Measurements from ENCODE around the gene DHDH. TPM values are rescaled to one million over a fixed set of nuclear protein-coding genes. Genes with fewer than 3 reads are reported as not detected.

The DHDH gene
- polyA plus RNA-seq, 3 donors = 0.38 TPM; not detected in 2

GRCh38 chr19:48970923-48971395 is 37.5 kb downstream of the DHDH start:
- no peaks in the 10 kb centered on the region for H3K27me3 ChIP-seq (ENCODE audit: control insufficient read depth in 2 of 2, insufficient read depth in 2 of 2, low read length in 2 of 2)
- peak overlapping the region in 2 of 7 donors; percentile 24 to 71 for H3K27ac Mint-ChIP-seq
- intact Hi-C loops (cut with micrococcal nuclease) = loop anchor here (5.0 kb wide), 3 partner anchors 74 to 184 kb away; partner anchors contain the start of gene TULP2 (in 1 of the 2)
- no peaks in the 10 kb centered on the region for H3K9me3 ChIP-seq (replicated peaks in 1 of 2; ENCODE audit: control insufficient read depth in 1 of 2, insufficient read depth in 1 of 2, low read length in 2 of 2)
- TF ChIP-seq CTCF (IDR thresholded peaks at IDR 0.05) = peak; percentile 94
- H3K4me1 Mint-ChIP-seq = peaks cover 38% of the 10 kb centered on the region
- H3K4me3 Mint-ChIP-seq = no peak overlapping the region
- peaks cover 36 to 45% of the 10 kb centered on the region in 2 donors for H3K4me1 ChIP-seq (ENCODE audit: control insufficient read depth in 1 of 2, insufficient read depth in 2 of 2, low read length in 2 of 2)
- no peak overlapping the region for H3K9ac ChIP-seq (ENCODE audit: insufficient read depth, low read length, poor library complexity, severe bottlenecking)
- peaks cover 26% of the 10 kb centered on the region for H4K20me1 ChIP-seq (ENCODE audit: insufficient read depth, low read length)
- no peak overlapping the region for H3K4me2 ChIP-seq (replicated peaks; ENCODE audit: extremely low read depth, low read length, poor library complexity, severe bottlenecking)
- 2% methylated on average over 12 of the region's 19 CpGs for WGBS (ENCODE audit: insufficient coverage)
- no peak overlapping the region for H3K4me3 ChIP-seq (replicated peaks in 1 of 3; ENCODE audit: low read depth in 2 of 3, low read length in 3 of 3)
- peaks cover 0 to 11% (median 0%) of the 10 kb centered on the region in 3 donors for H3K27me3 Mint-ChIP-seq (ENCODE audit: low read depth in 3 of 3)
- peaks cover 18% of the 10 kb centered on the region for H3K79me2 ChIP-seq (ENCODE audit: insufficient read depth, low read length)
- no peak overlapping the region for H2AFZ ChIP-seq (ENCODE audit: insufficient read depth, low read depth, low read length, poor library complexity, severe bottlenecking)
- H3K27ac ChIP-seq (ENCODE audit: low read depth in 1 of 2, low read length in 2 of 2) = no peak overlapping the region
- H3K36me3 Mint-ChIP-seq = peaks cover 37 to 66% of the 10 kb centered on the region in 2 donors
- H3K9me3 Mint-ChIP-seq = peaks cover 0 to 3% (median 0%) of the 10 kb centered on the region in 7 donors
- peaks cover 39 to 63% of the 10 kb centered on the region in 2 donors for H3K36me3 ChIP-seq (replicated peaks in 1 of 2; ENCODE audit: control insufficient read depth in 1 of 2, insufficient read depth in 2 of 2, low read length in 2 of 2)
- DNase-seq = peak; percentile 76 to 88 (median 87)

DNA sequence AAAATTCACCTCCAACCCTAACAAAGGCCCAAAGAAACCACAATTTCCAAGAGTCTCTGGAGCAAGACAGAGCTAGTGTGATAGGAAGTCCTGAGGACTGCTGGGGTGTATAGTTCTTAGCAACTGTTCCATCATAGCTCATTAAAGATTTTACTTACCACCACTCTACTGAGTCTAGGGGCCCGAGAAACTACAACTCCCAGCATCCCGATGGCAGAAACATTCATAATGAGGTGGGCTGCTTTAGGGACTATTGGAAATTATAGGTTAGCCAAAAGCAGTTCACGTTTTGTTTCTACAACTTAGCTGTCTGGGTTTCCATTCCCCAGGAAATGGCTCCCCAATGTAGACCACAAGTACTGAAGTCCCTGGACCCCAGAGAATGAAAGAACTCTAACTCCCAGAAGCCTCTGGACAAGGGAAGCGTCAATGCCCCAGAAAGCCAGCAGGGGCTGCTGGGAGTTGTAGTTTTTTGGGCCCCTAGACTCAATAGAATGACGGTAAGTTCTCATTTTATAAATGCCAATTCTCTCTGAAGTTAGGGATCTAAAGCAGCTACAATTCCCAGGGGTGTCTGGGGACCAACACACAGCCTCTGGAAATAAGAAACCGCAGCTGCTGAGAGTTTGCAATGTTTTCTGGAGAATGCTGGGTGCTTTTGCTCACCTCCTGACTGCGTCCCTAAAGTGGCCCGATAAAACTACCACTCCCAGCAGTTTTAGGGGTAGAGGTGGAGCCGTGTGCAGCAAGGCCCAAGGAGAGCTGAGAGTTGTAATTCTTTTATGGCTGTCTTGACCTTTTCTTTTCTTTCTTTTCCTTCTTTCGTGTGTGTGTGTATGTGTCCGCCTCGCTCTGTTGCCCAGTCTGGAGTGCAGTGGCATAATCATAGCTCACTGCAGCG is 42.7 kb downstream of the DHDH start:
- peaks cover 0 to under 1% of the 10 kb centered on the region in 2 donors for H3K4me1 ChIP-seq (ENCODE audit: control insufficient read depth in 1 of 2, insufficient read depth in 2 of 2, low read length in 2 of 2)
- WGBS (ENCODE audit: insufficient coverage) = 96% methylated on average over 2 of the region's 13 CpGs
- peaks cover 40 to 67% of the 10 kb centered on the region in 2 donors for H3K36me3 ChIP-seq (replicated peaks in 1 of 2; ENCODE audit: control insufficient read depth in 1 of 2, insufficient read depth in 2 of 2, low read length in 2 of 2)
- H3K9ac ChIP-seq (ENCODE audit: insufficient read depth, low read length, poor library complexity, severe bottlenecking) = no peak overlapping the region
- intact Hi-C loops (cut with micrococcal nuclease) = no loop called here
- no peaks in the 10 kb centered on the region for H4K20me1 ChIP-seq (ENCODE audit: insufficient read depth, low read length)
- no peaks in the 10 kb centered on the region for H3K79me2 ChIP-seq (ENCODE audit: insufficient read depth, low read length)
- no peak overlapping the region for H3K4me3 ChIP-seq (replicated peaks in 1 of 3; ENCODE audit: low read depth in 2 of 3, low read length in 3 of 3)
- Mint-ChIP-seq H3K4me3 (no peak overlapping the region), H3K4me1 (no peaks in the 10 kb centered on the region), H3K9me3 (peaks cover 0 to 2% (median 0%) of the 10 kb centered on the region in 7 donors), H3K27me3 (ENCODE audit: low read depth in 3 of 3) (no peaks in the 10 kb centered on the region), H3K27ac (peak overlapping the region in 3 of 7 donors; percentile 15 to 55 (median 31)), H3K36me3 (peaks cover 37 to 74% of the 10 kb centered on the region in 2 donors)
- TF ChIP-seq CTCF (IDR thresholded peaks at IDR 0.05) = peak; percentile 11
- no peaks in the 10 kb centered on the region for H3K27me3 ChIP-seq (ENCODE audit: control insufficient read depth in 2 of 2, insufficient read depth in 2 of 2, low read length in 2 of 2)
- no peak overlapping the region for H3K27ac ChIP-seq (ENCODE audit: low read depth in 1 of 2, low read length in 2 of 2)
- H3K9me3 ChIP-seq (replicated peaks in 1 of 2; ENCODE audit: control insufficient read depth in 1 of 2, insufficient read depth in 1 of 2, low read length in 2 of 2) = peaks cover 0 to 3% of the 10 kb centered on the region in 2 donors
- H2AFZ ChIP-seq (ENCODE audit: insufficient read depth, low read depth, low read length, poor library complexity, severe bottlenecking) = no peak overlapping the region
- DNase-seq = peak in 1 of 3 donors; percentile 19
- no peak overlapping the region for H3K4me2 ChIP-seq (replicated peaks; ENCODE audit: extremely low read depth, low read length, poor library complexity, severe bottlenecking)

Measured in CD14-positive monocyte (primary cell).